Stimulated activated CD8-positive, alpha-beta memory T cell treated with anti-CD3 and anti-CD28 coated beads, Interleukin-12 subunit alpha, Interleukin-12 subunit beta, amount 100 ng/mL, for 1 hour (primary cell): ENCODE measurements around the gene POLG.
A peak's percentile ranks its signal among the peaks of the same experiment; 100 is the strongest.

Experiments used
- DNase-seq: peaks from one replicate; pipeline ENCODE4 v3.0.0-alpha.2; 2020; ENCODE audit warnings: low read depth

POLG gene

GRCh38 chr15:89356634-89357298 lies 22.1 kb upstream of the POLG start:
- no peak for DNase-seq

GRCh38 chr15:89353991-89354390 lies 19.4 kb upstream of the POLG start:
- DNase-seq, result no peak

GRCh38 chr15:89352476-89352875 lies 17.9 kb upstream of the POLG start:
- DNase-seq, result no peak

GRCh38 chr15:89349206-89349558 lies 14.6 kb upstream of the POLG start:
- no peak for DNase-seq

GRCh38 chr15:89346516-89347231 lies 12.1 kb upstream of the POLG start:
- no peak for DNase-seq

GRCh38 chr15:89345248-89345647 lies 10.6 kb upstream of the POLG start:
- no peak for DNase-seq

GRCh38 chr15:89342840-89343239 lies 8.2 kb upstream of the POLG start:
- no peak for DNase-seq

GRCh38 chr15:89341316-89342005 lies 6.8 kb upstream of the POLG start:
- no peak for DNase-seq

GRCh38 chr15:89340573-89340972 lies 5.9 kb upstream of the POLG start:
- no peak for DNase-seq

- DNase-seq, result no peak
These were observed 3.4 kb upstream of the POLG start for GRCh38 chr15:89338036-89338435.

GRCh38 chr15:89335298-89336041 lies 846 bp upstream of the POLG start:
- no peak for DNase-seq

GRCh38 chr15:89333959-89334509 lies 590 bp downstream of the POLG start:
- no peak for DNase-seq

GRCh38 chr15:89333011-89333860 lies 1.4 kb downstream of the POLG start:
- DNase-seq, result no peak

- no peak for DNase-seq
These were observed 2.2 kb downstream of the POLG start for GRCh38 chr15:89332446-89332845.

GRCh38 chr15:89330881-89331595 lies 3.6 kb downstream of the POLG start:
- no peak for DNase-seq

GRCh38 chr15:89330119-89330518 lies 4.5 kb downstream of the POLG start:
- DNase-seq, result no peak

GRCh38 chr15:89329329-89330084 lies 5.1 kb downstream of the POLG start:
- peak; percentile 5 for DNase-seq

- no peak for DNase-seq
These were observed 6.0 kb downstream of the POLG start for GRCh38 chr15:89328398-89329254.

GRCh38 chr15:89327113-89327512 lies 7.5 kb downstream of the POLG start:
- no peak for DNase-seq
